Forelimb muscle (tissue), 1 donor: ENCODE results near the gene PAEP. TPM values are rescaled to one million over a fixed set of nuclear protein-coding genes. Genes with fewer than 3 reads are reported as not detected.

ENCODE experiments used
- DNase-seq: peaks from one replicate; pipeline ENCODE4 v3.0.0-alpha.2; 2013; ENCODE audit warnings: low read depth
- polyA plus RNA-seq: library from polyadenylated mRNA; unstranded; fragments of 120-200 nt; gene quantifications from one replicate; pipeline ENCODE4 v1.2.1, GENCODE V29; 2013; ENCODE audit not compliant: insufficient read length

The PAEP gene
- polyA plus RNA-seq, 1 donor, result not detected

DNA sequence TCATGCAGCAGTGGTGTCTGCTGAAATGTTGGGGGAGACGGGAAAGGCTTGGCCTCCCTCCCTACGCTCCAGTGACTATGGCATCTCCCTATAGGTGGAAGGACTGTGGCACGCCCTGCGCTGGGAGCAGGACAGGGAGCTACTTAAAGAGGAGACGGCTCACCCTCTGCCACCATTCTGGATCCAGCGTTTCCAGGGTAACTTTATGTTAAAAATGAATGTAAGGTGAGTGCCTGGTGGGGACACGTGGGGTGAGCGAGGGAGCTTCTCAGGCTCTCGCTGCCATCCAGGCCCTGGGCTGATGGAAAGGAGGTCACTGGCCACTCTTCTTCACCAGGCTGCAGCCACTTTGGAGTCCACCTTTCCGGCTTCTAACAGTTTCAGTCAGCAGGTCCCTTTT is 15.7 kb downstream of the PAEP start:
- DNase-seq, result no peak

DNA sequence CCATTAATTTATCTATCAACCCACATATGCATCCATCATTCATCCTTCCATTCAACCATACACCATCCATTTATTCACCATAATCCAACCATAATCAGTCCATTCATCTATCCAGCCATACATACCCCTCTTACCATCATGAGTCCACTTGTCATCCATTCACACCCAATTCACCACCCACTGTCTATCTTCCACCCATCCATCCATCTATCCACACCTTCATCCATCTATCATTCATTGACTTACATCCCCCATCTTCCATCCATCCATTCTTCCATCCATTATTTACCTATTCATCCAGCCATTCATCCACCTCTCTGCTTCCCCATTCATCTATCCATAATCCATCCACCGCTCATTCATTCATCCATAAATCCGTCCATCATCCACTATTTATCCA is 17.8 kb downstream of the PAEP start:
- DNase-seq, result no peak

DNA sequence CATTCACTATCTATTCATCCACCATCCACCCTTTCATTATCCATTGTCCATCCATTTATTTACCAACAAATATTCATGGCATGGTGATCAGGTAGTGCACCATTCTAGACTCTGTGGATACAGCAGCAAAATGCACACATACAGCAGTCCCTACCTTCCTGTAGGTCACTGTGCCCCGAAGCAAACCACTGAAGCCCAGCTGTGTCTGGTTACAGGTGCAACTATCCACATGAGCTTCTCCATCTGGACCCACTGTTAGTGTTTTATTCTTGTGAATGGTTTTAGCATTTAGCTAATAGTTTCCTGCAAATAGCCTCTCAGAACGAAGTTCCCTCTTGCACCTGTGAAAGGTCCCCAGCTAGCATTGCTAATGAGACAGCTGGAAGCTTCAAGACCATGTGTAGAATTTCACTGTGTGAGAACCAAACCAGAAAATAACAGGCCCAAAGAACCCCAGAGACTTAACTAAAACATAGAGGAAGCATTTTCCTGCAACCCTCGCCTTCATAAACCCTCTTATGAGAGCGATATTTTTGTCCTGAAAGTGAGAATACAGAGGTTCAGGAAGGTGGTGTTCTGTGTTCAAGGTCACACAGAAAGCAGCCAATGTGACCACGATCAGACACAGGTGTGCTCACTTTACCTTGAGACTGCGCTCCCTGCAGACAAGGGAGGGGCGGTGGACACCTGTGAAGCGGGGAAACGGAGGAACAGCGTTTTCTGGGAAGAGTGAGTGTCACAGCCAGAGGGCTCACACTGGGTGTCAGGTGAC is 18.5 kb downstream of the PAEP start:
- DNase-seq, result no peak

DNA sequence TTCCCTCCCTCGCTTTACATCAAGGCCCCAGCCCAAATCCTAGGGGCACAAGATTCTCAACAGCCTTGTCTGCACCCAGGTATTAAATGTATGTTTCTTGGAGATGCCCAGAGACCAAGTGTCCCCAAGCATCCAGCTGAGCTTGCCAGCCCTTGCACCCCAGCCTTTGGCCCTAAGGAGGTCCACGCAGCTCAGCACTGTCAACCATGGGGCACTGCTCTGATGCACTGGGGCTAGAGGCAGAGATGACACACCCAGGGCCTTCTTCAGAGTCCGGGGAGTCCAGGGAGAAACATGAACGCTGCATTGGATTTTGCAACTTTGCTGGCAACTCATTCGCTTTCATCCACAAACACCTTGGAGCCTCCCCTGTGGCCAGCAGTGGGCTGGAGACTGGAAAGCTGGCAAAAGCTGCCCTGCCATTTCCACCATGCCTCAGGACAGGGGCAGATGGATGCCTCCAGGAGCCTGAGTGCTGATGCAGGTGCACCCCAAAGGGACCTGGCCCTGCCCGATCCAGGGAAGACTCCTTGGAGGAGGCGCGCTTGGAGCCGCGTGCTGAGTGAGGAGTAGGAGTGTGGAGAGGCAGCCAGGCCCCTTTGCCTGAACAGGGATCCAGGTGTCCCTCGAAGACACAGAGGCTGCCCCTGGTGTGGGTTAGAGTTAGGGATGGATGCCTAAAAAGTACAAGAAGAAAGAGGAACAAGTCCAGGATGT is 19.3 kb downstream of the PAEP start:
- DNase-seq, result no peak

DNA sequence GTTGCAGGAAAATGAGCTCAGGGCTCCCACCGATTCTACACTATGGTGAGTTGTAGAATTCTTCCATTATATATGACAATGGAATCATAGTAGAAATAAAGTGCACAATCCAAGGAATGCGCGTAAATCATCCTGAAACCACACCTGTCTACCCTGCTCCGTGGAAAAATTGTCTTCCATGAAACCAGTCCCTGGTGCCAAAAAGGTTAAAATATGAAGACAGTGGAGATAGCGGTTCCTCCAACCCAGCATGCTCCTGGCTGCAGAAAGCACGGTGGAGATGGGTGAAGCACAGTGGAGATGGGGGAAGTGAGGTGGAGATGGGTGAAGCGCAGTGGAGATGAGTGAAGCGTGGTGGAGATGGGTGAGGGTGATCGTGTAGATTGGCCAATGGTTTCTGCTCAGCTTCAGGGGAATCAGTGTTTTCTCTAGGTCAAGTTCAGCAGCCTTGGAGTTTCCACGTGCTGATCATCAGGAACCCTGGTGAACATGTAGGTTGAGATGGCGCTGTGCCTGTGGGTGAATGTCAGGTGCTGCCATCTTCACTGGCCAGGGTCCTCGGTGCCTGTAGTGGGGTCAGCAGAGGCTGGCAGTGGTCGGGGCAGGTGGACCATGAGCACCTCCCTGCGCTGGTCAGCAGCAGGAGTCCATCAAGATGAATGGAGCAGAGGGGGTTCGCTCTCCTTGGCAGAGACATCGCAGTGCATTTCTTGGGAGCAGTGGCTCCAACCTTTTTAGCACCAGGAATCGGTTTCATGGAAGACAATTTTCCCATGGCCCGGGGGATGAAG is 20.3 kb downstream of the PAEP start:
- no peak for DNase-seq

DNA sequence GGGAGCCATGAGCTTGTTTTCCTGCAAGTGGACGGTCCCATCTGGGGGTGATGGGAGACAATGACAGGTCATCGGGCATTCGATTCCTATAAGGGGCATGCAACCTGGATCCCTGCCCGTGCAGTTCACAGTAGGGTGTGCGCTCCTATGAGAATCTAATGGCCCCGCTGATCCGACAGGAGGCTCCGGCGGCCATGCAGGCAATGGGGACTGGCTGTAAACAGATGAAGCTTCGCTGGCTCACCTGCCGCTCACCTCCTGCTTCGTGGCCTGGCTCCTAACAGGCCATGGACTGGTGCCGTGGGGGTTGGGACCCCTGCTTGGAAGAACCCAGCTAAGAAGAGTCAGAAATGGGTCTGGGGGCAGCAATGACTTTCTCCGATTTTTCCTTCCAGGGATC is 21.0 kb downstream of the PAEP start:
- no peak for DNase-seq

DNA sequence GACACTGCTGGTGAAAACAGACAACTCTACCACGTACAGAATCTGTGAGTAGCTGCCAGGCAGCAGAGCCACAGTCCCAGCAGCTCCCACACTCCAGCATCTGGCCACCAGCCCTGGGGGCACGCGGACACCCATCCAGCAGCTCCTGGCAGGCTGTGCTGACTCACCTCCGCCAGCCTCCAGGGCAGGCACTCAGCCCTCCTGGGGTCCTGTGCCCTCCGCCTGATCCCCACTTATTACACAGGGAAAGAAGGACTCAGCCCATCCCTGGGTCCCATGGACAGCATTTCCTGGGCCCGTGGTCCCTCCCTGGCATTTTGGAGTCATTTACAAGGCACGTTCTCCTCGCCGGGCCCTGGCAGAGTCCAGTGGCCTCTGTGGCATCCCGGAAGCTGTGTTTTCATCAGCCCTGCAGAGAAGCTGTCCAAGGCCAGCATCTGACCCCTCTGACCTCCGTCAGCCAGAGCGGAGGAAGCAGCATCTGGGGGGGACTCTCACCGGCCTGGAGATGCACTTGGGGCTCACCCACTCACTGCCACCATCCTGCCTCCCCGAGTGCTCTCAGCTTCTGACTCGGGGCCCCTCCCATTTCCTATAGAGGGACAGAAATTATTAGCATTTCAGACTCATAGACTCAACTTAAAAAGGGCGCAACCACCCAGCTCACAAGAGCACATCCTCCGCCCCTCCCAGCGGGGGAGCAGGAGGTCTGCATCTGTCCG is 21.6 kb downstream of the PAEP start:
- no peak for DNase-seq

DNA sequence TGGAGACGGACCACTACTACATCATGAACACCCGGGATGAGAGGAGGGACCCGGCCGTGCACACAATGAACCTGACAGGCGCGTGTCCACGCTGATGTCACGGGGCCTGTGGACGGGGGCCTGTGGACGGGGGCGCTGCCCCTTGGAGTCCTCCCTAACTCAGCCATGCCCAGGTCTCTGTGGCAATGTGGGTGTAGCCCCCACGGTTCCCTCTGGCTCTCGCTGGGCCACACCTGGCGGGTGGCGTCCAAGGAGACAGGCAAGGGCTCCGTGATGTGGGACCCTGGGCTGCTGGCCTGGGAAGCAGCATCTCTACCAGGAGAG is 22.1 kb downstream of the PAEP start:
- no peak for DNase-seq

DNA sequence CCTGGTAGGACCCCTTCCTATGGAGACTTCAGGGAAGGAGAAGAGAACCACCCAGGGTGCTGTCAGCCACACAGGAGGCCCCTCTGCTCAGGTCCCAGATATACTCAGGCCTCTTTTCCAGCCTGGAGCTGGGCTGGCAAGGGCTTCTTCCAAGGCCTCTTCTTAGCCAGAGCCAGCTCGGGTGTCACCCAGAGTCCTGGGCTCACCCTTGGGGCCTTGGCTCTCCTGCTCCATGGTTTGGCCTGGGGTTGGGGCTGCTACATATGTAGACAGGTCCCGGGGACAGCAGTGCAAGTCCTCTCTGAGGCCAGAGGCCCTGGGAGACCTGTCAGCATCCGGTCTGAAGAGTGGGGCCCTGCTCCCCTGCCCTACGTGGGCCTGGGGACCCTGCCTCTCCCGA is 22.8 kb downstream of the PAEP start:
- DNase-seq, result no peak

DNA sequence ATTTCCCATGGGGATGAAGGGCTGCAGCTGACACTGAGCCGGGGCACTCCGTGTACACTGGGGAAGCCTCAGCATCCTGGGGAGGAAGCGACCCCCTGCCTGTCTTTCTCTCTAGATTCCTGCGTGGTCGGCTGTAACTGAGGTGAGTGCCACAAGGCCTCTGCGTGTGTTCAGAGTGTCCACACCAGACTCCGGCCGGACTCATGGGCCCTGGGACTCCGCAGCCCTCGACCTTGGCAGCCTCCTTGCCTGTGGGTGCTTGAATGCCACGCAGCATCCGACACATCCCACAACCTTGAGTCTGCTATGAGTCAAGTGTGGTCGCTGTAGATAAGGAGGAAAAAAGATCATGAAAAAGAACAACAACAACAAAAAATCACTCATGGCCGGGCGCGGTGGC is 23.4 kb downstream of the PAEP start:
- DNase-seq, result no peak

DNA sequence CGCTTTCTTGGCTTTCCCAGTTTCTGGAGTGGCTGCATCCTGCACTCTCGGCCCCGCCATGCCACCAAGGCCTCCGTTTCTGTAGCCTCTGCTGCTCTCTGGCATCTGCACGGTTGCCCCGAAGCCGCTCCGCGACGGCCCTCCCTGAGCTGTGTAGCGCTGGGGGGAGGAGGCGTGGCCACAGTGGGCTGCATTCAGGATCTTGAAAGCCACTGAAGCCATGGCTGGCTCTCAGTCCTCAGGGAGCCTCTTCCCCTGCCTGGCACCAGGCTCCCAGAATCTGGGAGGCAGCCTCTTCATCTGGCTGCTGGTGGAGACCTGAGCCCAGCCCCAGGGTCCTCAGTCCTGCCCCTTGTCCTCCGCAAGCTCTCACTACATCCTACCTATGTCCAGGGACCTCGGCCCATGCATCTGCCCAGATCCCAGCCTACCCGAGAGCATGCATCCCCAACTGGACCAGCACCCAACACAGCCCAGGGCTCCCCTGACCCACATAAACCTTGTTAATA is 25.1 kb downstream of the PAEP start:
- DNase-seq, result no peak

DNA sequence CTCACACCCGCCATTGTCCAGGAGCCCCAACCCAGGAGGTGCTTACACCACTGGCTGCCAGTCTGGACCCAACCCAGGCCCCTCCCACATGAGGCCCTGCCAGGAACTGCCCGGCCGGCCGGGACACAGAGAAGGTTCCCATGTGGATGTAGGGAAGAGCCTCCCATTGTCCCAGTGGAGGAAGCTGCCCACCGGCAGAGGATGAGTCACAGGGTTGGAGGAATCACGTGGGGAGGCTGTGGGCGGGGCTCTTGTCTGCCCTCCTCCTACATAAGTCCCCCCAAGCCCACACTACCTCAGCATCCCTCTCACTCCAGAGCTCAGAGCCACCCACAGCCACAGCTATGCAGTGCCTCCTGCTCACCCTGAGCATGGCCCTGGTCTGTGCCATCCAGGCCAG is 26.1 kb downstream of the PAEP start:
- DNase-seq, result no peak

DNA sequence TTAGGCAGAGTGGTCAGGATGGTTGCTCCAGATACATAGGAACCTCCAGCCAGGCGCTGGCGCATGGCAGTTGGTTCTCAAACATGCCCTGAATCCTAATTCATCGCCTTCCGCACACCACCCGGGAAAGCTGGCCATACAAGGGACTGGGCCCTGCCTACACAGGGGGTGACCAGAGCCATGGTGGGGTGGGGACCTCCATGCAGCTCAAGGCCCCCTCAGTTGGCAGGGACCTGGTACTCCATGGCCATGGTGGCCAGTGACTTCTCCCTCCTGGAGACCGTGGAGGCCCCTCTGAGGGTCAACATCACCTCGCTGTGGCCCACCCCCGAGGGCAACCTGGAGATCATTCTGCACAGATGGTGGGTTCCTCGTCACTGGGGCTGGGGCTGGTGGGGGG is 26.8 kb downstream of the PAEP start:
- DNase-seq, result no peak

DNA sequence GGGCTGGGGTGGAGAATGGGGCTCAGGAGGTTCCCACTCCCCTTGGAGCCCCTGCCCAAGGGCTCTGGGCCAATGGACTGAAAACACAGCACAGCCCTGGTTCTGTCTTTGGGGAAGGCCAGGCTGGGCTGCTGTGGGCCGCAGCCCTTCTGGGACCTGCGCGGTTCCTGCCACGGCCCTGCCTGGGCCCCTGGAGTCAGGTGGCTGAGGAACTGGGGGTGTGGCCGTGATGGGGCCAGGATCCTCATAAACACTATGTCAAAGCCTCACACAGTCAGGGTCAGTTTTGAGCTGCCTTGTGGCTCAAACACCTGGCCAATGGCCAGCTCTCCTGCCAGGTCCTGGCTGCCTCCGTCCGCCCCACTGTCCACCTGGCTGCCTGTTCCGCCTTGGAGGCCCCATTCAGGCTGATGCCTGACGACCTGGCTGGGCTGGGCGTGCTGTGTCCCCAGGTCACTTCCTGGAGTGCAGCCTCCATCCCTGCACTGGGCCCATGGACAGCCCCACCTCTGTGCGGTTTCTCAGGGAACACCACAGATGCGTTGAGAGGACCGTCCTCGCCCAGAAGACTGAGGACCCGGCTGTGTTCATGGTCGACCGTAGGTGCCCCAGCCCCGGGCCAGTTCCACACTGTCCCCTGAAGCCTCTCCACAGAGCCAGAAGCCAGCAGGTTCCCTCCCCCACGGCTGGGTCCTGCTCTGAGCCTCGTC is 27.5 kb downstream of the PAEP start:
- no peak for DNase-seq

DNA sequence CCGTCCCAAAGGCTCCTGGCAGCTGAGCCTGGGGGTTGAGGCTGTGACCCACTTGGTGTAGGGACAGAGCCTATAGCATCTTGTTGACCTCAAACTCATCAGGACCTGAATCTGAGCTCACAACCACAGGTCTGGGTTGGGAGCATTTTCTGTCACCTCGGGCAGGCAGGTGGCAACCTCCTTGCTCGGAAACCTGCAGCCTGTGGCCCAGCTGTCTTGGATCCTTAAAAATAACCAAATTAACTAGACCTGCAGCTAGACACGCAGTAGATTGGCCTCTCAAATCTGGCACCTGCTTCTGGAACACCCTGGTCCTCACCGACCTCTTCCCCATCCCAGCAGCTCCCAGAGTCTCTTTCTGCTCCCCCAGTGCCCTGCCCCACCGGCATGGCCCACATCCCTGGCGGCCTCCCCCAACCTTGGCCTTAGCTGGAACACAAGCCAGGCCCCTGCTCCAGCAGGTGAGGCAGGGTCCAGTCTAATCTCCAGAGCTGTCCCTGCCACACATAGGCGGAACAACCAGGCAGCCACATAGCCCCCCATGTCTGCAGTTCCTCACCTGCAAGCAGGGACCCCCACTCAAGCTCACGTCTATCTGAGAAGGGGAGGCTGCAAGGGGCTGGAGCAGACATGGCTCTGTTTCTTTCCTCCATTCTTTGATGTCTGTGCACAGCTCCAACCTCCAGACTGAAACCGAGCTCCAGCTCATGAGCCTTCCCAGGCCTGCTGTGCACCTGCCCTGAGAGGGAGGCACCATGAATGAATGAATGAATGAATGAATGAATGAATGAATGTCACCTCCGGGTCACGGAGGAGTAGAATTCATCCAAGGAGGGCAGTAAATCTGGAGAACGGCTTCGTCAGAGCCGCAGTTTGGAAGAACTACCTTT is 28.3 kb downstream of the PAEP start:
- no peak for DNase-seq

DNA sequence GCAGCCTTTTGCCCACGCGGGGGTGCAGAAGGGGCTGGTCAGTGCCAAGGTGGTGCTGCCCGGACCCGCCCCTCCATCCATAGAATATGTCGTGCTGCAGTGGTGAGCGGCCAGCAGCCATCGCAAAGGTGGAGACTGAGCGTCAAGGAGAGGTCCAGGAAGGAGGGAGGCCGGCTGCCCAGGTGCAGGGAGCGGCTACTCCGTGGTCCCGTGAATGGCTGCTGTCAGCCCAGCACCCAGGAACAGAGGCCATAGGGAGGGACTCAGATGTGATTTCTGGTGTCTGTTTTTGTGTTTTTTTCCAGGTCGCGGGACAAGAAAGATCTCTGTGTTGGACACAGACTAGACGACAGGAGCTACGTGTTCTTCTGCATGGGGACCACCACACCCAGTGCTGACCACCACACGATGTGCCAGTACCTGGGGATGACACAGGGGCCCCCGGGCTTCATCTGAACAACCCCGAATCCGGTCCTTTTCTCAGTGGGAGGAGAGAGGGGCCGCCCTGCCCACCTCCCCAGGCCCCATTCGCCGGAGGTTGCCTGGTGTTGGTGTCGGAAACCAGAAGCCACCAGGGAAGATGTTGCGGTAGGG is 29.0 kb downstream of the PAEP start:
- no peak for DNase-seq

DNA sequence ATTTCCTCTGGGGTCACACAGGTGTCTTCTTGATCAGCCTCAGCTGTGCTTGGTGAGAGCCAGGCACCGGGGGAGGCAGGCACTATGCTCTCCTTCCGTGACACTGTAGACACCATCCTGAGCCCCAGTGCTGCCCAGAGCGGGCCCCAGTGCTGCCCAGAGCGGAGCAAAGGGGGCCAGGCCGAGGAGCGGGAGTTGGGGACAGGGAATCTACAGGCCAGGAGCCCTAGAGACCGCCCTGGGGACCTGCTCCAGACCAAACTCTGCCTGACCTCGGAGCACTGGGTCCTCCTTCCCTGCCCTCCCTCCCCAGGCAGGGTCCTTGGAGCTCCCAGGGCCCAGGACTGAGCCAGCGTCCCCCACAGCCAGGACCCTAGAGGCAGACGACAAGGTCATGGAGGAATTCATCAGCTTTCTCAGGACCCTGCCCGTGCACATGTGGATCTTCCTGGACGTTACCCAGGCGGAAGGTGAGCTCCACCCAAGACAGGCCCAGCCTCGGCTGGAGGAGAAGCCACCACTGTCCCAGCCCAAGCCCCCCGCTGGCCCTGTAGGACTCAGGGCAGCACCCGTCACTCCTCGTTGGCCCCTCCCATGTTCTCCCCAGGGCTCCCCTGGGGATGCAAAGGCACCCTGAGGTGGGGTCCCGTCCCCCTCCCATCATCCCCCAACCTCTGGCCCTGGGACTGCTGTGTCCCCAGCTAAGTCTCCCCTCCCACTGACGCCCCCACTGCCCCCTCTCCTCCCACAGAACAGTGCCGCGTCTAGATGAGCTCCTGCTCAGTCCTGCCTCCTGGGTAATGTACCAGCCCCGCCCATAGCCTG is 30.2 kb downstream of the PAEP start:
- no peak for DNase-seq

DNA sequence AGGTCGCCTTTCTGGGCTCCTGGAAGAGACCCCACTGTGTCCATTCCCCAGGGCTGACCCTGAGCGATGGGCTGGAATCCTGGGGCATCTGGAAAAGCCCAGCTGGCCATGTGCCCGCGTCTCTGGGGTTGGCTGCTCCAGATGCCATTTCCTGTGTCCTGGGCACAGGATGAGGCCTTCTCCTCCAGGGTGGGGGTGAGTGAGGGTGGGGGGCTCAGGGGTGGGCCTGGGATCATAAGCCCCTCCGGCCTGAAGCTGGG is 30.7 kb downstream of the PAEP start:
- DNase-seq, result no peak

DNA sequence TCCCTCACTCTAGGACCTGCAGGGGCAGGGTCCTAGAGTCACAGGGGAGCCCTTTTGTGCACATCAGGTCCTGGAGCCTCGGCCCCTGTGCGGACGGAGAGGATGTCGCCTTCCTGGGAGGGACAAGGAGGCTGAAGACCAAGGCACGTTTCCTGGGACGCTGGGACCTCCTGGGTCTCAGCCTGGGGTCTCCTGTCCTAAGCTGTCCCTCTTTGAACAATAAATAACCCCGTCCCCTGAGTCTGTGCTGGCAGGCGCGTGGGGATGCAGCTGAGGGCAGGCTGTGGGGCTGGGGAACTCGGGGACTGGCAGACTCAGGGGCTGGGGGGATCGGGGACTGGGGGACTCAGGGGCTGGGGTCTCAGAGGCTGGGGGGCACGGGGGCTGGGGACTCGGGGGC is 31.1 kb downstream of the PAEP start:
- no peak for DNase-seq
